HepG2 (cell line): ENCODE data around the gene TGFBRAP1. TPM values are rescaled to one million over a fixed set of nuclear protein-coding genes. Genes with fewer than 3 reads are reported as not detected.

Source experiments
- ATAC-seq: fragments of 200-7000 bp; cut with Tn5 transposase; 3 replicates; pipeline ENCODE4 v1.9.1; 2020; ENCODE audit warnings: mild to moderate bottlenecking, moderate library complexity
- BruUV-seq: library from RNA; stranded (reverse); fragments of 400-500 nt; replicated peaks from 2 replicates; lab custom pipeline; 2021; lab: Mats Ljungman, UMichigan
- CTCF ChIA-PET: fragments of 300-600 bp; formaldehyde crosslinking; extraction: SDS; loops from one replicate; lab custom pipeline; 2021; ENCODE audit warnings: low total read pairs, inconsistent platforms, low intra/inter-chr PET ratio; lab: Yijun Ruan, JAX
- POLR2A ChIA-PET: fragments of 350-600 bp; sonication (Branson Sonifier 250); formaldehyde crosslinking; loops from one replicate; lab custom pipeline; 2020; ENCODE audit warnings: antibody characterized with exemption, inconsistent platforms; lab: Yijun Ruan, JAX
- DNase-seq: peaks from one replicate; pipeline ENCODE4 v3.0.0-alpha.2; 2015; ENCODE audit warnings: low spot score
- FAIRE-seq: peaks from 3 replicates; lab custom pipeline; 2011; peaks lifted over from hg19 to GRCh38; lab: Jason Lieb, UNC
- H2AFZ ChIP-seq: one replicate; pipeline ENCODE4 v1.6.1; 2011; ENCODE audit warnings: low read length, inconsistent platforms
- H3K27ac ChIP-seq: fragments of 300-600 bp; 3 replicates; pipeline ENCODE4 v1.8.0; 2011; ENCODE audit warnings: mixed run types, mild to moderate bottlenecking, mixed read lengths, low read length, inconsistent platforms; ENCODE audit not compliant: insufficient read depth; ENCODE audit errors: extremely low read length
- H3K27me3 ChIP-seq, 2 experiments: fragments of 200-600 bp in 1 of 2; 2 replicates in 1 of 2; 3 replicates in 1 of 2; pipeline versions ENCODE4 v1.6.0 to v1.8.0; 2011; ENCODE audit warnings: low read length in 2 of 2, mild to moderate bottlenecking in 2 of 2, moderate library complexity in 2 of 2, inconsistent platforms in 1 of 2; ENCODE audit not compliant: insufficient read depth in 2 of 2, control insufficient read depth in 1 of 2
- H3K36me3 ChIP-seq, 2 experiments: fragments of 200-600 bp in 1 of 2; replicated peaks in 1 of 2; 2 replicates in 1 of 2; 3 replicates in 1 of 2; pipeline versions ENCODE4 v1.5.1 to v1.8.0; 2011; ENCODE audit warnings: low read length in 2 of 2, inconsistent platforms in 1 of 2; ENCODE audit not compliant: insufficient read depth in 2 of 2, control insufficient read depth in 1 of 2
- H3K4me1 ChIP-seq: 2 replicates; pipeline ENCODE4 v1.5.1; 2012; ENCODE audit warnings: low read length, inconsistent platforms; ENCODE audit not compliant: insufficient read depth
- H3K4me2 ChIP-seq: 2 replicates; pipeline ENCODE4 v1.6.0; 2011; ENCODE audit warnings: low read depth, low read length, inconsistent platforms
- H3K4me3 ChIP-seq, 3 experiments: fragments of 200-600 bp in 1 of 3; sonication (generic), shearing (Covaris generic) in 1 of 3; replicated peaks in 1 of 3; 2 replicates each; pipeline ENCODE4 v1.5.1; 2011 to 2016; ENCODE audit warnings: low read length in 3 of 3, inconsistent platforms in 2 of 3, low read depth in 2 of 3, mild to moderate bottlenecking in 2 of 3, control low read depth in 1 of 3, mixed read lengths in 1 of 3; ENCODE audit not compliant: insufficient read depth in 1 of 3
- H3K79me2 ChIP-seq: one replicate; pipeline ENCODE4 v1.6.1; 2011; ENCODE audit warnings: low read length, inconsistent platforms; ENCODE audit not compliant: insufficient read depth
- H3K9ac ChIP-seq: 2 replicates; pipeline ENCODE4 v1.6.0; 2011; ENCODE audit warnings: mild to moderate bottlenecking, low read depth, low read length, inconsistent platforms; ENCODE audit not compliant: insufficient read depth
- H3K9me3 ChIP-seq: 2 replicates; pipeline ENCODE4 v1.5.1; 2012; ENCODE audit warnings: mild to moderate bottlenecking, low read length
- H4K20me1 ChIP-seq: 2 replicates; pipeline ENCODE4 v1.6.0; 2011; ENCODE audit warnings: inconsistent platforms, mild to moderate bottlenecking, low read length, moderate library complexity; ENCODE audit not compliant: insufficient read depth
- GMEB1 ChIP-seq: sonication (generic); formaldehyde crosslinking; IDR thresholded peaks from 2 replicates; pipeline ENCODE4 v1.5.1; 2020; ENCODE audit warnings: missing genetic modification reagents, mild to moderate bottlenecking, borderline replicate concordance
- HMGA1 ChIP-seq: sonication (generic); formaldehyde crosslinking; conservative IDR thresholded peaks from 2 replicates; pipeline ENCODE4 v1.4.0; 2020; ENCODE audit warnings: missing genetic modification reagents
- NFIB ChIP-seq: sonication (generic); formaldehyde crosslinking; IDR thresholded peaks from 2 replicates; pipeline ENCODE4 v1.9.0; 2021; ENCODE audit warnings: missing genetic modification reagents, mild to moderate bottlenecking, borderline replicate concordance
- PAXIP1 ChIP-seq: sonication (generic); formaldehyde crosslinking; conservative IDR thresholded peaks from 2 replicates; pipeline ENCODE4 v1.4.0; 2020; ENCODE audit warnings: mild to moderate bottlenecking, missing genetic modification reagents, moderate library complexity
- POLR2G ChIP-seq: fragments of 200-400 bp; formaldehyde crosslinking; IDR thresholded peaks from 2 replicates; pipeline ENCODE4 v1.6.1; 2018; ENCODE audit warnings: mild to moderate bottlenecking, low read depth, low read length, moderate library complexity
- RELA ChIP-seq: sonication (generic); formaldehyde crosslinking; IDR thresholded peaks from 2 replicates; pipeline ENCODE4 v1.4.0; 2020; ENCODE audit warnings: missing genetic modification reagents
- SUZ12 ChIP-seq: fragments of 150-350 bp; IDR thresholded peaks from 2 replicates; pipeline ENCODE4 v1.6.1; 2014; ENCODE audit warnings: low read depth, low read length
- TCF7L2 ChIP-seq: IDR thresholded peaks from 2 replicates; pipeline ENCODE4 v1.6.1; 2011; ENCODE audit warnings: mild to moderate bottlenecking, low read depth, low read length, moderate library complexity
- TEAD3 ChIP-seq: optimal IDR thresholded peaks from 2 replicates; pipeline ENCODE3; 2016; ENCODE audit warnings: borderline replicate concordance
- ZC3H4 ChIP-seq: sonication (generic); formaldehyde crosslinking; IDR thresholded peaks from 2 replicates; pipeline ENCODE4 v1.4.0; 2020; ENCODE audit warnings: missing genetic modification reagents, borderline replicate concordance
- ZNF101 ChIP-seq: sonication (generic); formaldehyde crosslinking; IDR thresholded peaks from 2 replicates; pipeline ENCODE4 v1.4.0; 2020; ENCODE audit warnings: mild to moderate bottlenecking, low read depth, missing genetic modification reagents, borderline replicate concordance
- ZNF234 ChIP-seq: sonication (generic); formaldehyde crosslinking; conservative IDR thresholded peaks from 2 replicates; pipeline ENCODE4 v1.5.1; 2020; ENCODE audit warnings: mild to moderate bottlenecking, missing genetic modification reagents
- ZNF280B ChIP-seq: sonication (generic); formaldehyde crosslinking; IDR thresholded peaks from 2 replicates; pipeline ENCODE4 v1.5.0; 2020; ENCODE audit warnings: missing genetic modification reagents, mild to moderate bottlenecking, borderline replicate concordance
- ZNF616 ChIP-seq: sonication (generic); formaldehyde crosslinking; IDR thresholded peaks from 2 replicates; pipeline ENCODE4 v1.5.0; 2020; ENCODE audit warnings: low read depth, mild to moderate bottlenecking, missing genetic modification reagents
- WGBS: methylation state at CpG from one replicate; pipeline ENCODE4 v1.1.6; 2017; ENCODE audit warnings: low lambda C conversion rate; 5-methylcytosine and 5-hydroxymethylcytosine counted together
- in situ Hi-C: cut with HindIII; loops from 2 replicates; pipeline ENCODE4 v1.10.0; 2017; ENCODE audit warnings: low pct_unique_long_range_greater_than_20kb; ENCODE audit not compliant: extremely low pct_ligation_motif_present
- intact Hi-C: fragments of 100-400 bp; cut with micrococcal nuclease; formaldehyde crosslinking; loops from one replicate; pipeline ENCODE4 v1.10.0; 2022; ENCODE audit not compliant: unreplicated experiment
- polyA plus RNA-seq, 8 experiments: library from polyadenylated mRNA; depleted of rRNA in 3 of 8; stranded (reverse) in 7 of 8; unstranded in 1 of 8; fragments of >200 nt; fragmentation: Illumina TruSeq in 4 of 8; extraction: Trizol in 4 of 8; gene quantifications; 2 replicates each; pipeline versions ENCODE4 v1.2.1 to v1.2.3, GENCODE V29; 2011 to 2016; ENCODE audit warnings: low read depth in 4 of 8, missing spikeins in 1 of 8, mixed read lengths in 1 of 8; ENCODE audit not compliant: insufficient read depth in 1 of 8
- total RNA-seq, 5 experiments: library from RNA; depleted of rRNA; stranded (reverse); fragments of >200 nt; fragmentation: Illumina TruSeq; extraction: Trizol; gene quantifications; 2 replicates each; pipeline ENCODE4 v1.2.3, GENCODE V29; 2016; ENCODE audit warnings: low read depth in 1 of 5

Gene TGFBRAP1
- total and polyA plus RNA-seq, 2 of the 13 experiments (the other 11 are each of a cell fraction or from before 2014, with no cell fraction given), result 12.7 to 22.9 TPM

- TF ChIP-seq GMEB1 (CRISPR knock-in tag) (no peak), ZC3H4 (CRISPR knock-in tag) (no peak), TCF7L2 (no peak), ZNF234 (no peak), SUZ12 (no peak)
These were observed 46.0 kb downstream of the TGFBRAP1 start (continued) for GRCh38 chr2:105283532-105283931.

GRCh38 chr2:105280281-105280680 lies 49.3 kb downstream of the TGFBRAP1 start:
- no TSS peak for BruUV-seq
- Histone ChIP-seq H3K4me3 (no peak overlapping the region), H2AFZ (no peak overlapping the region), H3K4me1 (no peaks in the 10 kb centered on the region), H4K20me1 (no peaks in the 10 kb centered on the region), H3K9ac (no peak overlapping the region), H3K27me3 (no peaks in the 10 kb centered on the region), H3K36me3 (peaks cover 48 to 95% of the 10 kb centered on the region in 2 experiments), H3K27ac (no peak overlapping the region), H3K79me2 (no peaks in the 10 kb centered on the region), H3K4me2 (no peak overlapping the region), H3K9me3 (no peaks in the 10 kb centered on the region)
- CTCF ChIA-PET, result no interaction called here
- ATAC-seq (no peak), FAIRE-seq (no peak), DNase-seq (no peak)
- 98% methylated on average over 9 of the region's 10 CpGs for WGBS
- intact Hi-C loops, result no loop called here
- POLR2A ChIA-PET, result no interaction called here
- in situ Hi-C loops, result no loop called here
- no peak for TF ChIP-seq HMGA1 (CRISPR knock-in tag)
- no peak for TF ChIP-seq PAXIP1 (CRISPR knock-in tag)
- TF ChIP-seq ZNF616, result no peak
- no peak for TF ChIP-seq ZNF280B (CRISPR knock-in tag)
- TF ChIP-seq TEAD3 (CRISPR knock-in tag), result no peak
- TF ChIP-seq ZNF101 (CRISPR knock-in tag), result no peak
- TF ChIP-seq NFIB (CRISPR knock-in tag), result no peak
- no peak for TF ChIP-seq RELA (CRISPR knock-in tag)
- TF ChIP-seq POLR2G, result no peak
